ENCODE data around the gene KANSL1. TPM values are rescaled to one million over a fixed set of nuclear protein-coding genes. Genes with fewer than 3 reads are reported as not detected.

Gene KANSL1
- total and polyA plus RNA-seq, 9 of the 15 experiments (the other 6 are each of a cell fraction or from before 2014, with no cell fraction given) = 3.6 to 55.4 (median 31.8) TPM

DNA sequence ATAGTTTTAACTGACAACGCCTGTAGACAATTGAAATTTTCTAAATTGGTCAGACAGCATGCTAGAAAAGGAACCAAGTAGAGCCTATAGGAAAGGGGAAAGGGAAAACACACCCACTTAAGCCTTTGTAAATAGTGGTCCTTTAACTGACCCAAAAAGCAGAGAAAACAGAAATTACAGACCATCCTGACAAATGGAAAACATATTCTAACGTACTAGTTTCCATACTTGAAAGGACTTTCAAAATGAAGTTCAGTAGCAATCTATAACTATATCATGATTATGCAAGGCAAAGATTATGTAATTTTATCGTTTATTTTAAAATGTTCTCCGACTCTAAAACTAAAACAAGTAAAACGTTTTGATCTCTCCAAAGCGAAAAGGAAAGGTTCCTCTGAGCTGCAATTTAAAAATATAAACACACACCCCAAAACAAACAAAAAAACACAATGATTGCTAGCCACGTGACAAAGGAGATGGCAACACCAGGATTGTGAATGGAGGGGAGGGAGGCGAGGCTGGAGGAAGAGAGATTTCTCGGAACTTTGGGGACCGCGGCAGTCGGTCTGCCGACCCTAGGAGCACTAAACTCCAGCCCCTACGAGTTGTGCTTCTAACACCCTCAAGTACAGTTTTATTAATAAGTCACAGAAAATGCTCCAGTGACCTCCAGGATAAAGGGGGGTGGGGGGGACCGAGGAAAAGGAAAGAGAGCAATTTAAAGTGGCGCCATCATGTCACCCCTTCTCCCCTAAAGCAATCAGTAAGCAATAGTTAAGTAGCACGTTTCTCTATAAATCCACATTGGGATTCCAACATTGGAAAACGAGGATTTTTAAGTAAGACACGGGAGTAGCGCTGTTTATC lies 1.7 kb downstream of the KANSL1 start (continued):
- peak in 1 of 2 experiments; percentile 8; a peak in 1 of 4 replicates for TF ChIP-seq KDM1A (IDR thresholded peaks at IDR 0.05)
- TF ChIP-seq BCL6 (CRISPR knock-in tag; IDR thresholded peaks at IDR 0.05) = no peak
- TF ChIP-seq POLR2A (conservative IDR thresholded peaks at IDR 0.05) = peak; percentile 45; the same call in 1 of the 2 replicates
- TF ChIP-seq, protein P1, sequence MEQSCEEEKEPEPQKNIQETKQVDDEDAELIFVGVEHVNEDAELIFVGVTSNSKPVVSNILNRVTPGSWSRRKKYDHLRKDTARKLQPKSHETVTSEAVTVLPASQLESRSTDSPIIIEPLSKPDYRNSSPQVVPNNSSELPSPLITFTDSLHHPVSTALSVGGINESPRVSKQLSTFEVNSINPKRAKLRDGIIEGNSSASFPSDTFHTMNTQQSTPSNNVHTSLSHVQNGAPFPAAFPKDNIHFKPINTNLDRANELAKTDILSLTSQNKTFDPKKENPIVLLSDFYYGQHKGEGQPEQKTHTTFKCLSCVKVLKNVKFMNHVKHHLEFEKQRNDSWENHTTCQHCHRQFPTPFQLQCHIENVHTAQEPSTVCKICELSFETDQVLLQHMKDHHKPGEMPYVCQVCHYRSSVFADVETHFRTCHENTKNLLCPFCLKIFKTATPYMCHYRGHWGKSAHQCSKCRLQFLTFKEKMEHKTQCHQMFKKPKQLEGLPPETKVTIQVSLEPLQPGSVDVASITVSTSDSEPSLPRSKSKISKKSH (CRISPR knock-in tag; IDR thresholded peaks at IDR 0.05) = no peak
- no peak for TF ChIP-seq PPARD (CRISPR knock-in tag; IDR thresholded peaks at IDR 0.05)
- no peak for TF ChIP-seq U2AF2 (optimal IDR thresholded peaks at IDR 0.05; ENCODE audit: low read depth, low read length)
- no peak; a peak in 1 of 4 replicates for TF ChIP-seq RCOR1 (IDR thresholded peaks at IDR 0.05; ENCODE audit: borderline replicate concordance in 1 of 2, low read depth in 2 of 2, low read length in 2 of 2)
- TF ChIP-seq ETV6 (IDR thresholded peaks at IDR 0.05; ENCODE audit: borderline replicate concordance in 1 of 2, low read depth in 2 of 2, low read length in 1 of 2) = 0 out of 4 replicates have a peak, but pooled peaks of 1 of the 2 experiments have one; percentile 25
- 0 out of 2 replicates have a peak, but pooled peaks have one; percentile 46 for TF ChIP-seq ETV6 (CRISPR knock-in tag; IDR thresholded peaks at IDR 0.05; ENCODE audit: borderline replicate concordance)
- no peak for TF ChIP-seq POLR2G (IDR thresholded peaks at IDR 0.05; ENCODE audit: low read depth, low read length)
- TF ChIP-seq, protein P2, sequence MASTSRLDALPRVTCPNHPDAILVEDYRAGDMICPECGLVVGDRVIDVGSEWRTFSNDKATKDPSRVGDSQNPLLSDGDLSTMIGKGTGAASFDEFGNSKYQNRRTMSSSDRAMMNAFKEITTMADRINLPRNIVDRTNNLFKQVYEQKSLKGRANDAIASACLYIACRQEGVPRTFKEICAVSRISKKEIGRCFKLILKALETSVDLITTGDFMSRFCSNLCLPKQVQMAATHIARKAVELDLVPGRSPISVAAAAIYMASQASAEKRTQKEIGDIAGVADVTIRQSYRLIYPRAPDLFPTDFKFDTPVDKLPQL (IDR thresholded peaks at IDR 0.05; ENCODE audit: extremely low read depth, insufficient read length) = no peak
- TF ChIP-seq ZFX (CRISPR knock-in tag; IDR thresholded peaks at IDR 0.05) = no peak
- peak; percentile 46; the same call in 1 of the 2 replicates for TF ChIP-seq SMARCA4 (IDR thresholded peaks at IDR 0.05)
- TF ChIP-seq ZC3H8 (IDR thresholded peaks at IDR 0.05) = no peak
- TF ChIP-seq YY1 (IDR thresholded peaks at IDR 0.05; ENCODE audit: borderline replicate concordance in 1 of 3, control insufficient read depth in 1 of 3, extremely low read depth in 1 of 3, insufficient read depth in 3 of 3, insufficient read length in 1 of 3, insufficient replicate concordance in 2 of 3, low read depth in 1 of 3, low read length in 2 of 3) = peak in 1 of 3 experiments; percentile 84
- TF ChIP-seq, protein P3, sequence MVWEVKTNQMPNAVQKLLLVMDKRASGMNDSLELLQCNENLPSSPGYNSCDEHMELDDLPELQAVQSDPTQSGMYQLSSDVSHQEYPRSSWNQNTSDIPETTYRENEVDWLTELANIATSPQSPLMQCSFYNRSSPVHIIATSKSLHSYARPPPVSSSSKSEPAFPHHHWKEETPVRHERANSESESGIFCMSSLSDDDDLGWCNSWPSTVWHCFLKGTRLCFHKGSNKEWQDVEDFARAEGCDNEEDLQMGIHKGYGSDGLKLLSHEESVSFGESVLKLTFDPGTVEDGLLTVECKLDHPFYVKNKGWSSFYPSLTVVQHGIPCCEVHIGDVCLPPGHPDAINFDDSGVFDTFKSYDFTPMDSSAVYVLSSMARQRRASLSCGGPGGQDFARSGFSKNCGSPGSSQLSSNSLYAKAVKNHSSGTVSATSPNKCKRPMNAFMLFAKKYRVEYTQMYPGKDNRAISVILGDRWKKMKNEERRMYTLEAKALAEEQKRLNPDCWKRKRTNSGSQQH (CRISPR knock-in tag; IDR thresholded peaks at IDR 0.05) = no peak
- TF ChIP-seq, protein P4, sequence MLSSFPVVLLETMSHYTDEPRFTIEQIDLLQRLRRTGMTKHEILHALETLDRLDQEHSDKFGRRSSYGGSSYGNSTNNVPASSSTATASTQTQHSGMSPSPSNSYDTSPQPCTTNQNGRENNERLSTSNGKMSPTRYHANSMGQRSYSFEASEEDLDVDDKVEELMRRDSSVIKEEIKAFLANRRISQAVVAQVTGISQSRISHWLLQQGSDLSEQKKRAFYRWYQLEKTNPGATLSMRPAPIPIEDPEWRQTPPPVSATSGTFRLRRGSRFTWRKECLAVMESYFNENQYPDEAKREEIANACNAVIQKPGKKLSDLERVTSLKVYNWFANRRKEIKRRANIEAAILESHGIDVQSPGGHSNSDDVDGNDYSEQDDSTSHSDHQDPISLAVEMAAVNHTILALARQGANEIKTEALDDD (IDR thresholded peaks at IDR 0.05) = no peak
- TF ChIP-seq EP300 (IDR thresholded peaks at IDR 0.05; ENCODE audit: low read length) = no peak
- peak; percentile 60; the same call in 1 of the 2 replicates for TF ChIP-seq POLR2H (tag; IDR thresholded peaks at IDR 0.05; ENCODE audit: low read depth)
- no peak for TF ChIP-seq ZFPM2 (CRISPR knock-in tag; IDR thresholded peaks at IDR 0.05)
- TF ChIP-seq ZSCAN29 (IDR thresholded peaks at IDR 0.05) = peak; percentile 23; the same call in 1 of the 2 replicates
- no peak for TF ChIP-seq GATA2 (CRISPR knock-in tag; IDR thresholded peaks at IDR 0.05)

Data from K562 (cell line).